Measurements from ENCODE around the gene LENG8.

The LENG8 gene

GRCh38 chr19:54427586-54427985 lies 21.4 kb upstream of the LENG8 start:
- no peak overlapping the region for H3K9ac ChIP-seq (ENCODE audit: insufficient read length)
- no peaks in the 10 kb centered on the region for H3K36me3 ChIP-seq (ENCODE audit: insufficient read depth, low read length)
- TF ChIP-seq POLR2AphosphoS5 (IDR thresholded peaks at IDR 0.05; ENCODE audit: borderline replicate concordance, low read depth, low read length) (no peak), FOXP2 (optimal IDR thresholded peaks at IDR 0.05; ENCODE audit: control extremely low read depth, extremely low read length, insufficient read depth) (no peak), EZH2 (IDR thresholded peaks at IDR 0.05) (no peak)
- no peak overlapping the region for H3K27ac ChIP-seq
- no peaks in the 10 kb centered on the region for H3K9me3 ChIP-seq (ENCODE audit: low read depth, low read length)
- DNase-seq (ENCODE audit: low read depth, low spot score), result no peak
- H3K4me3 ChIP-seq, result no peak overlapping the region

DNA sequence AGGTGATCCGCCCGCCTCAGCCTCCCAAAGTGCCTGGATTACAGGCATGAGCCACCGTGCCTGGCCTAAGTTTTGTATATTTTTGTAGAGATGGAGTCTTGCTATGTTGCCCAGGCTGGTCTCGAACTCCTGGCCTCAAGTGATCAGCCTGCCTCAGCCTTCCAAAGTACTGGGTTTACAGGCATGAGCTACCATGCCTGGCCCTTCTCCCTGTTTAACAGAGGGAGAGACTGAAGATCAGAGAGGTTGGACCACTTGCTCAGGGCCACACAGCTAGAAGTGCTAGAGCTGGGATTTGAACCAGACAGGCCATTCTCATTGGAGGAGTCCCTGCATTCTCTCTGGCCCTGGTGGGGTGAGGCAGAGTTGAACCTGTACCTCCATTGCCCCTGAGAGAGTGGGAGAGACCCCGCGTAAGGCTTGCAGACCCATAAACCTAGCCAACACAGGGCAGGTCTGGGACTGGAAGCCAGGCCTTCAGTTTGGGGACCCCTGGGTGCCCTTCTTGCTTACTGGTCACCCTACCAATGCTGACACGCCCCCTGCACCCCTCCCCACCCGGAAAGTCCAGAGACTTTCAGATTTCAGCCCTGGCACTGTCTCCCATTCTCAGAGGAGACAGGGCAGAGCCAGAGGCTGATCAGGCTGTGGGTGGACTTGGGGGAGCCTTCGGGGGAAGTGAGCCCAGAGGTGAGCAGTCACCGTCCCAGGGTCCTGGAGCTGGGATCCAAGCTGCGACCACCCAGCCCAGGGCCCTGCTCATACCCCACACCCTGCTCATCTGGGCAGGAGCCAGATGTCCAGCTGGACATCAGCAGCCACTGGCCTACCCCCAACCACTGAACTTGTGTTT lies 20.4 kb upstream of the LENG8 start:
- H3K27ac ChIP-seq, result no peak overlapping the region
- TF ChIP-seq EZH2 (IDR thresholded peaks at IDR 0.05), result no peak
- no peak for TF ChIP-seq POLR2AphosphoS5 (IDR thresholded peaks at IDR 0.05; ENCODE audit: borderline replicate concordance, low read depth, low read length)
- TF ChIP-seq FOXP2 (optimal IDR thresholded peaks at IDR 0.05; ENCODE audit: control extremely low read depth, extremely low read length, insufficient read depth), result no peak
- no peak overlapping the region for H3K4me3 ChIP-seq
- no peaks in the 10 kb centered on the region for H3K36me3 ChIP-seq (ENCODE audit: insufficient read depth, low read length)
- no peak overlapping the region for H3K9ac ChIP-seq (ENCODE audit: insufficient read length)
- no peaks in the 10 kb centered on the region for H3K9me3 ChIP-seq (ENCODE audit: low read depth, low read length)
- no peak for DNase-seq (ENCODE audit: low read depth, low spot score)

GRCh38 chr19:54429176-54429495 lies 19.9 kb upstream of the LENG8 start:
- H3K27ac ChIP-seq, result no peak overlapping the region
- H3K9me3 ChIP-seq (ENCODE audit: low read depth, low read length), result no peaks in the 10 kb centered on the region
- TF ChIP-seq POLR2AphosphoS5 (IDR thresholded peaks at IDR 0.05; ENCODE audit: borderline replicate concordance, low read depth, low read length) (no peak), FOXP2 (optimal IDR thresholded peaks at IDR 0.05; ENCODE audit: control extremely low read depth, extremely low read length, insufficient read depth) (no peak), EZH2 (IDR thresholded peaks at IDR 0.05) (no peak)
- no peak overlapping the region for H3K9ac ChIP-seq (ENCODE audit: insufficient read length)
- DNase-seq (ENCODE audit: low read depth, low spot score), result no peak
- no peak overlapping the region for H3K4me3 ChIP-seq
- no peaks in the 10 kb centered on the region for H3K36me3 ChIP-seq (ENCODE audit: insufficient read depth, low read length)

DNA sequence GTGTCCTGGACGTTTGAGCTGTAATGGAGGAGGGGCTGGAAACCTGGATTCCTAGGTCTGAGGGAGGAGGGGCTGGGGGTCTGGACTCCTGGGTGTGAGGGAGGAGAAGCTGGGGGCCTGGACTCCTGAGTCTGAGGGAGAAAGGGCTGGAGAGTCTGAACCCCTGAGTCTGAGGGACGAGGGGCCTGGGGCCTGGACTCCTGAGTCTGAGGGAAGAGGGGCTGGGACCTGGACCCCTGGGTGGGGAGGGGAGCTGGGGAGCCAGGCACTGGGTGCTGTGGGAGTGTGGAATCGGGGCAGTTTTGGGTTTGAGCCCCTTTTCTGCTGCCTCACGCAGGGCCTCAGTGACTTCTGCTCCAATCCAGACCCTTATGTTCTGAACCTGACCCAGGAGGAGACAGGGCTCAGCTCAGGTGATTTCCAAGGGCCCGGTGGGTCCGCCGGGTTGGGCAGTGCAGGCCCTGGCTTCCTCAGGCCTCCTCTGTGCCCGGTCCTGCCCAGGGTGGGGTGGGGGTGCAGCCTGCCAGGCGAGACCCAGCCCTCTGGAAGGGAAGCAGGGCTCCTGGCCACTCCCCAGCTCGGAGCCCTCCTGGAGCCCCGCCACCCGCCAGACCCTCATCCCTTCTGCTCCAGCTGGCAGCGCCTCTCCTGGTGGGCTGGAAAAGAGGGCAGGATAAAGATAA lies 19.3 kb upstream of the LENG8 start:
- H3K36me3 ChIP-seq (ENCODE audit: insufficient read depth, low read length), result no peaks in the 10 kb centered on the region
- H3K4me3 ChIP-seq, result no peak overlapping the region
- H3K9me3 ChIP-seq (ENCODE audit: low read depth, low read length), result no peaks in the 10 kb centered on the region
- H3K9ac ChIP-seq (ENCODE audit: insufficient read length), result no peak overlapping the region
- DNase-seq (ENCODE audit: low read depth, low spot score), result no peak
- TF ChIP-seq FOXP2 (optimal IDR thresholded peaks at IDR 0.05; ENCODE audit: control extremely low read depth, extremely low read length, insufficient read depth) (no peak), POLR2AphosphoS5 (IDR thresholded peaks at IDR 0.05; ENCODE audit: borderline replicate concordance, low read depth, low read length) (no peak), EZH2 (IDR thresholded peaks at IDR 0.05) (no peak)
- H3K27ac ChIP-seq, result no peak overlapping the region

DNA sequence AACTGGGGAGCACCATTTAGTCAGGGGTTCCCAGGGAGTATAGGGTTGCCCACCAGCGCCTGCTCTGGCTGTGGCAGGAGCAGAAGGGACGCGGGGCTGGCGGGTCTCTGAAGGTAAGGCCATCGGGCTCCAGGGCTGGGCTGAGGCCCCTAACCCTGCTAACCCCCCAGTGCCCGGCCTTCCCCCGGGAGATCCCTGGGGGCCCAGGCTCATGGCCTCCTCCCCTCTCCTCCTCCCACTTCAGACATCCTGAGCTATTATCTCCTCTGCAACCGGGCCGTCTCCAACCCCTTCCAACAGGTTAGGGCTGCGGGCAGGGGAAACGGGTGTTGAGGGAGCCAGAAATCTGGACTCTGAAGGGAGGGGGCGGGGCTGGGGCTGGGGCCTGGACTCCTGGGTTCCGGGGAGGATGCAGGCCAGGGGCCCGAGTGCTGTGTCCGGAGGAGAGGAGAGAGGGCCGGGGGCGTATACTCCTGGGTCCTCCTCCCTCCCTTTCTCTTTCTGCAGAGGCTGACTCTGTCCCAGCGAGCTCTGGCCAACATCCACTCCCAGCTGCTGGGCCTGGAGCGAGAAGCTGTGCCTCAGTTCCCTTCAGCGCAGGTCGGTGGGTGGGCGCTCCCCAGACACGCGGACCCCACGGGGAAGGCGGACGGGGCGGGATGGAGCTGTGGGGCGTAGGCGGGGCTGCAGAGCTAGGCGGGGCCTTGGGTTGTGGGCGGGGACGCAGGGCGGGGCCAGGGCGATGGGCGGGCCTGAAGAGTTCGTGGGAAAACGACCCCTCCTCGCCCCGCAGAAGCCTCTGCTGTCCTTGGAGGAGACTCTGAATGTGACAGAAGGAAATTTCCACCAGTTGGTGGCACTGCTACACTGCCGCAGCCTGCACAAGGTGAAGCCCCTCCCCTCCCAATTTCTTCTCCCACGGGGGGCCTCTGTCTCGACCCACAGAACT lies 18.4 kb upstream of the LENG8 start:
- Histone ChIP-seq H3K27ac (no peak overlapping the region), H3K9me3 (ENCODE audit: low read depth, low read length) (no peaks in the 10 kb centered on the region), H3K36me3 (ENCODE audit: insufficient read depth, low read length) (no peaks in the 10 kb centered on the region), H3K9ac (ENCODE audit: insufficient read length) (no peak overlapping the region), H3K4me3 (peak overlapping the region; percentile 74)
- TF ChIP-seq EZH2 (IDR thresholded peaks at IDR 0.05) (no peak), FOXP2 (optimal IDR thresholded peaks at IDR 0.05; ENCODE audit: control extremely low read depth, extremely low read length, insufficient read depth) (no peak), POLR2AphosphoS5 (IDR thresholded peaks at IDR 0.05; ENCODE audit: borderline replicate concordance, low read depth, low read length) (no peak)
- DNase-seq (ENCODE audit: low read depth, low spot score), result peak; percentile 10

- H3K27ac ChIP-seq, result no peak overlapping the region
- DNase-seq (ENCODE audit: low read depth, low spot score), result no peak
- no peaks in the 10 kb centered on the region for H3K36me3 ChIP-seq (ENCODE audit: insufficient read depth, low read length)
- TF ChIP-seq FOXP2 (optimal IDR thresholded peaks at IDR 0.05; ENCODE audit: control extremely low read depth, extremely low read length, insufficient read depth) (no peak), EZH2 (IDR thresholded peaks at IDR 0.05) (no peak), POLR2AphosphoS5 (IDR thresholded peaks at IDR 0.05; ENCODE audit: borderline replicate concordance, low read depth, low read length) (no peak)
- H3K9me3 ChIP-seq (ENCODE audit: low read depth, low read length), result no peaks in the 10 kb centered on the region
- no peak overlapping the region for H3K9ac ChIP-seq (ENCODE audit: insufficient read length)
- peak overlapping the region; percentile 74 for H3K4me3 ChIP-seq
These were observed 17.7 kb upstream of the LENG8 start for GRCh38 chr19:54431255-54431838.

DNA sequence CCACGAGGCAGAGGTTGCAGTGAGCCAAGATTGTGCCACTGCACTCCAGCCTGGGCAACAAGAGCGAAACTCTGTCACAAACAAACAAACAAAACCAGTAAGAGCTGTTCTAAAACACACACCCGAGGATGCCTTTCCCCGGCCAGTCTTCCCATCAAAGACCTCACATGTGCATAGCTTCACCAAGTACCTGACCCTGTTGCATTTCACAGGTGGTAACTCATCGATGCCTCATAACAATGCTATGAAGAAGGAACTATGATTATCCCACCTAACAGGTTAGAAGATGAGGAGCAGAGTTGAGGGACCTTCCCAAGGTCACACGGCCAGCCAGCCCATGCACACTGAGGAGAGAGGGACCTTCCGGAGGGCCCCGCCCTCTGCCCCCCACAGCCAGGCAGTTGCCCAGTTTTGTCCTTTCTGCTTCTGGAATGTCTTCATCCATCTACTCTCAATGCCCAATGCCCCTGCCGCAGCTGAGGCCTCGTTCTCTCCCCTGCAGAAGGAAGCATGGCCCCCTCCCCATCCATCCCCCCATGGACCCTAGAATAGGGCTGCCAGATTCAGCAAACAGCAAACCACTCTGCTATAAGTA lies 16.8 kb upstream of the LENG8 start:
- Histone ChIP-seq H3K9ac (ENCODE audit: insufficient read length) (no peak overlapping the region), H3K9me3 (ENCODE audit: low read depth, low read length) (no peaks in the 10 kb centered on the region), H3K4me3 (no peak overlapping the region), H3K36me3 (ENCODE audit: insufficient read depth, low read length) (no peaks in the 10 kb centered on the region), H3K27ac (no peak overlapping the region)
- TF ChIP-seq FOXP2 (optimal IDR thresholded peaks at IDR 0.05; ENCODE audit: control extremely low read depth, extremely low read length, insufficient read depth) (no peak), EZH2 (IDR thresholded peaks at IDR 0.05) (no peak), POLR2AphosphoS5 (IDR thresholded peaks at IDR 0.05; ENCODE audit: borderline replicate concordance, low read depth, low read length) (no peak)
- no peak for DNase-seq (ENCODE audit: low read depth, low spot score)

Data from SK-N-MC (cell line).